ENCODE results near the gene ANKRD40CL. TPM values are rescaled to one million over a fixed set of nuclear protein-coding genes. Genes with fewer than 3 reads are reported as not detected.
"Not testable (repeated sequence)": the region's sequence is repeated elsewhere in the genome, so short reads cannot be mapped to it uniquely, and the experiment has no call there.

Gene ANKRD40CL, protein sequence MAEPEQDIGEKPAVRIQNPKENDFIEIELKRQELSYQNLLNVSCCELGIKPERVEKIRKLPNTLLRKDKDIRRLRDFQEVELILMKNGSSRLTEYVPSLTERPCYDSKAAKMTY
- total RNA-seq (2014; rRNA removed; shearing (Covaris generic)) = not detected in 2 replicates

- DNase-seq (ENCODE audit: low read depth) = no peak
Observed at GRCh38 chr17:50767446-50767845, at the start of gene ANKRD40CL. Gene ANKRD40CL, minus strand, starts transcription at chr17:50767518. Its CDS starts 605 bp downstream, at chr17:50766913.

DNA sequence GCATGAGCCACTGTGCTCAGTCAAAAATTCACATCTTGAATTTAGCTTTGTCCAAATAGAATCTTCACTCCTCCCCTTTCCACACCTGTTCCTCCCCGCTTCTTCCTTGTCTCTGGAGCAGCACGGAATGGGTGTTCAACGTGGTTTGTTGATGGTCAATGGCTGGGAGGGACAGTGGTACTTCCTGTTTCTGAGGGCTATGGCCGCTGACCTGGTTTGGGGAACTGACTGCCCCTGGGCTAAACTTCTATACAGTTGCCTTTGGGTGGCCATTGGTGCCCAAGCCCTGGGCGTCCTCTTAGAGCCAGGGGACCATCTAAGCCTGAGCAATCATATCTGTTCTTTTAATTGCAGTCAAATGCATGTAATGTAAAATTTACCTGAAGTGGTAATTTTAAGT is 49.0 kb upstream of the ANKRD40CL start:
- DNase-seq (ENCODE audit: low read depth) = no peak

- DNase-seq (ENCODE audit: low read depth) = no peak
Observed at GRCh38 chr17:50815400-50815799, 48.1 kb upstream of the ANKRD40CL start.

GRCh38 chr17:50813583-50813982 is 46.3 kb upstream of the ANKRD40CL start:
- DNase-seq (ENCODE audit: low read depth) = no peak

DNA sequence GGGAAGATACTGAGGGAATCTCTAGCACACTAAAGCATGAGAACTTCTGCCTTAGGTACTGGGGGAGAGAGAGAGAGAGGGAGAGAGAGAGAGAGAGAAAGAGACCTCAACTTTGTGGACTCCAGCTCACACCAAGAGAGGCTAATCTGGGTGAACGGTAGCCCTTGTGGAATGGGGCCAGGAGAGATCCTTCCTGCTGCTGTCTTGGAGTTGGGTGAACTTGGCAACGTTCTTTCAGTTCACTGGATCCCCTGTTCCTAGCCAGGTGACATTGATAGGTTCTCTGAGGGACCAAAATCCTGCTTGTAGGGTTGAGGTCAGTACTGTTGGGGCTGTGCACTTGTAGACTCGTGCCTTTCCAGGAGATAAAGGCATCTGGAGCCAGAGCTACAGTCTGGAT is 41.6 kb upstream of the ANKRD40CL start:
- no peak for DNase-seq (ENCODE audit: low read depth)

GRCh38 chr17:50808413-50808812 is 41.1 kb upstream of the ANKRD40CL start:
- DNase-seq (ENCODE audit: low read depth) = no peak

DNA sequence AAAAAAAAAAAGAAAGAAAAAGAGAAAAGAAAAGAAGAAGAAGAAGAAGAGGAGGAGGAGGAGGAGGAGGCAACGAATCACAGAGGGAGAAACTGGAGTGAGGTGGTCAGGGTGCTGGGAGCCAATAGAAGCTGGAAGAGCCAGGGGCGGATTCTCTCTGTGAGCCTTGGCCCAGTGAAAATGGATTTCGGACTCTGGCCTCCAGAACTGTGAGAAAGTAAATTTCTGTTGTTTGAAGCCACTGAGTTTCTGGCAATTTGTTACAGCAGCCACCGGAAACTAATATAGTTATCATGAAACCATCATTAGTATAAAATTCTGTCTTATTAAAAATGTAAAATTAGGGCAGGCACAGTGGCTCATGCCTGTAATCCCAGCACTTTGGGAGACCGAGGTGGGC is 40.4 kb upstream of the ANKRD40CL start:
- no peak for DNase-seq (ENCODE audit: low read depth)

DNA sequence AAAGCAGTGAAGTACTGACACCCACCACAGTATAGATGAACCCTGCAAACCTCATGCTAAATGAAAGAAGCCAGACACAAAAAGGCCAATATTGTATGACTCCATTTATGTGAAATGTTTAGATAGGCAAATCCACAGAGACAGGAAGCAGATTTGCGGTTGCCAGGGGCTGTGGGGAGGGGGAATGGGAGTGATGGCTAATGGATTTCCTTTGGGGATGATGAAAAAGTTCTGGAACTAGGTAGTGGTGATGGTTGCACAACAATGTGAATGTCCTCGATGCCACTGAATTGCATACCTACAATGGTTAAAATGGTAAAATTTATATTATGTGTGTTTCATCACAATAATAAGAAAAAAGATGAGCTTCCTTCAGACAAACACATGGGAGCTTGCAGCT is 39.7 kb upstream of the ANKRD40CL start:
- DNase-seq (ENCODE audit: low read depth) = peak; percentile 13

DNA sequence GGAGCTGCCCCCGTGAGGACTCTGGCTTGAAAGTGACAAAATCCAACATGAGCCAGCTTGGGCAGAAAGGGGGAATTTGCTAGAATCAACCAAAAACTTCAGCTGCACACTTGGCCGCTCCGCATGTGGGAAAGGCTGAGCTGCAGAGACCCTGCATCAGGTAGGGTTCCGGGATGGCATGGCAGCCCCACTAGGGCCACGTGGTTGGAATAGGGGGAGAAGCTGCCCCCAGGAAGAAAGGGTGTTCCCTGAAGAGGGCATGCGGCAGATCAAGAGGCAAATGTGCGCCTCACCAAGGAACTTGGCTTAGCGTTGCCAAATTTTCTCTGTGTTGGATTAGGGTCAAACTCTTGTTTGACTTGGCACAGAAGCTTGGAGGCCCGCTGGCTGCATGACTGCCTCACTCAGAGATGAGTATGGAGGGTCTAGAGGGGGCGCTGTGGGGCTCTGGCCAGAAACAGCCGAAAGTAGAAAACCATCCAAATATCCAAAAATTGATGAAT is 38.9 kb upstream of the ANKRD40CL start:
- DNase-seq (ENCODE audit: low read depth) = no peak

- DNase-seq (ENCODE audit: low read depth) = no peak
Observed at GRCh38 chr17:50805486-50805885, 38.2 kb upstream of the ANKRD40CL start.

GRCh38 chr17:50804749-50805475 is 37.6 kb upstream of the ANKRD40CL start:
- not testable (repeated sequence) for DNase-seq (ENCODE audit: low read depth)

DNA sequence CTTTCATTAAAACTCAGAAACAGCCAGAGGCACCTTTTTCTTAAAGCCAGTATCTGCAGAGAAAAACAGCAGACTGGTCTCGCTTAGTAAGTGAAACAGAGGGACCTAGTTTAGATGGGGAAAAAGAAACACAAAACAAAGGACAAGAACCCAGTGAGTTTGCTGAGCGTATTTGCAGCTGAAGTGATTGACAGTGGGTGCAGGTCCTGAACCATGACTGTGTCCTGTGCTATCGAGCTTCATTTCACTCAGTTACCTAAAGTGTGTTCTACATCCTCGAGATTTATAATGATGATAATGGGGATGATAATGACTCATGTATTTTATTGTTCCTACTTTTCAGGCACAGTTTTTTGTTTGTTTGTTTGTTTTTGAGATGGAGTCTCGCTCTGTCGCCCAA is 36.4 kb upstream of the ANKRD40CL start:
- no peak for DNase-seq (ENCODE audit: low read depth)

DNA sequence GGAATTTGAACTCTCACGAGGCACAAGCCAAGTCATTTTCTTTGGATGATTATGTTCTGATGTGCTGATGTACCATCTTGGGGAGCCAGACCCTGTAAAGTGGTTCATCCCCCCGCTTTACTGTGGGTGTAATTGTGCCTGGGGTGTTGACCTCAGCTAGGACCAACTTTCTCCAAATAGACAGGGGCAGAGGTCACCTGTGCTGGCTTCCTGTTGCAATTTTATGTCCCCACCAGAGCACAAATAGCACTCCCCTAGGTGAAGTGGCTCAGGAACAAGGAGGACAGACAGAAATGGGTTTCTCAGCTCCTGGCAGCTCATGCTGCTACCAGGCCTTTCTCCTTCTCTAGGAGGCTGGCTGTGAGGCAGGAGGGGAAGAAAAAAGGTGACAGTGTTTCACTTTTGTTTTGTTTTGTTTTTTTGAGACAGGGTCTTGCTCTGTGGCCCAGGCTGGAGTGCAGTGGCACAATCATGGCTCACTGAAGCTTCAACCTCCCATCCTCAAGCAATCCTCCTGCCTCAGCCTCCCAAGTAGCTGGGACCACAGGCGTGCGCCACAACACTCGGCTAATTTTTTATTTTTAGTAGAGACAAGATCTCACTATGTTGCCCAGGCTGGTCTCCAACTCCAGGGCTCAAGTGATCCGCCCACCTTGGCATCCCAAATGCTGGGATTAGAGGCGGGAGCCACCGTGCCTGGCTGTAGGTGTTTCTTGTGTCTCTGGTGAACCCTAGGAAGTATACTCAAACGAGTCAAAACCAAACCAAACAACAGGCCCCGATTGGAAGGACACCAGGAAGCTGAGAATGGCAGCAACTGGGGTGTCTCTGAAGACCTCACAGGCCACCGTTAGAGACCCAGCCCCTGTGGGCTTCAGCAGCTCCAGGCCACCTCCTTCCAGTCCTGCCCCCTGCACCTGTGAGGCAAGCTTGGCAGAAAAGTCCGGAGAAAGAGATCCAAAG is 35.6 kb upstream of the ANKRD40CL start:
- no peak for DNase-seq (ENCODE audit: low read depth)

DNA sequence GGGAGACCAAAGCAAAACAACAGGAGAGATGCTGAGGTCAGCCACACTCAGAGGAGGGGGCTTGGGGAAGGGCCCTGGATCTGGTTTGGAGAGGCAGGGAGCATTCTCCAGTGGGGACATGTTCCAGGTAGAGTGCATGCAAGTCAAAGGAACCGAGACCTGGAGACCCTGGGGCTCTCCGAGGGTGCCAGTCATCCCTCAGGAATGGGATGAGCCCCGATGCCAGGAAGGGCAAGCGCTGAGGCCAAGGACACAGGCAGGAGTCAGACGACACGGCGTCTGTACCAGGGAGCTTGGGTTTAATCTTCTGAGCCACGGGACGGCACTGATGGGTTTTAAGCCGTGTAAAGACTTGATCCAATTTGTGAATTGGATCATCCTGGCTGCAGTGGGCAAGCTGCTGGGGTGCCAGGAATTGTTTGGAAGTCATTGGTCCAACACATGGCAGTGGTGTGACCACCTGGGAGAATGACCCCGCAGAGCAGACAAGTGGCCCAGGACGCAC is 32.9 kb upstream of the ANKRD40CL start:
- peak; percentile 16 for DNase-seq (ENCODE audit: low read depth)

GRCh38 chr17:50799582-50799981 is 32.3 kb upstream of the ANKRD40CL start:
- DNase-seq (ENCODE audit: low read depth) = no peak

DNA sequence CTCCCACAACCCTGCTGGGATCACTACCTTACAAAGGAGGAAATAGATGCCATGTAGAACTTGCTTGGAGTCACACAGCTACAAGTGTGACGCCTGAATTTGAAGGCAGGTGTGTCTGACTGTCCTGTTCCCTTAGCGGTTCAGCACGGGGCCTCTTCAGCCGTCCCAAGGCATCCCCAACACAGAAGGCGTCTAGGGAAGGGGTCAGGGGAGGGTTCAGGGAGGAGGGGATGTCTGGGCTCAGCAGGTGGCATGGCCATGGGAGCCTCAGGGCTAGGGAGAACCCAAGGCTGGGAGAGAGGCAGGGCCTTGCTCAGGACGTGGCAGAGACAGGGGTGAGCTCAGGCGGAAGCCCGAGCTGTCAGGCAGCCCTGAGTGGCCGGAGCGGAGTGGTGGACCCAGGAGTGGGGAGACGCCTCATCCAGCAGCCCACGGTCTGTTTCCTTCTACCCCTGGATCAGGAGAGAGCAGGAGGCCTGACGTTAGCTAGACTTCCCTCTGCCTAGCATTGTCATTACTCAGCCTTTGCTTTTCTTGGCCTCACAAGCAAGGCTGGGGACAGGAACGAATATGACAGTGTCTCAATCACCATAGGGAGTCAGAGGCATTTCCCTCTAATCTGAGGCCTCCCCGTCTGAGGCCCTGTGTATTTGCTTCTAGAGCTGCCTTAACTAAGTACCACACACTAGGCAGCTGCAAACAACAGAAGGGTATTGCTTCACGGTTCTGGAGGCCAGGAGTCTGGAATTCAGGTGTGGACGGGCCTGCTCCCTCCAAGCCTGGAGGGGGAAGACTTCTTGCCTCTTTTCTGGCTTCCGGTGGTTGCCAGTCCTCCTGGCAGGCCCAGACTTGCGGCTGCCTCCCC is 31.3 kb upstream of the ANKRD40CL start:
- DNase-seq (ENCODE audit: low read depth) = no peak

- no peak for DNase-seq (ENCODE audit: low read depth)
Observed at GRCh38 chr17:50797135-50797810, 30.0 kb upstream of the ANKRD40CL start.

GRCh38 chr17:50794361-50794760 is 27.0 kb upstream of the ANKRD40CL start:
- no peak for DNase-seq (ENCODE audit: low read depth)

DNA sequence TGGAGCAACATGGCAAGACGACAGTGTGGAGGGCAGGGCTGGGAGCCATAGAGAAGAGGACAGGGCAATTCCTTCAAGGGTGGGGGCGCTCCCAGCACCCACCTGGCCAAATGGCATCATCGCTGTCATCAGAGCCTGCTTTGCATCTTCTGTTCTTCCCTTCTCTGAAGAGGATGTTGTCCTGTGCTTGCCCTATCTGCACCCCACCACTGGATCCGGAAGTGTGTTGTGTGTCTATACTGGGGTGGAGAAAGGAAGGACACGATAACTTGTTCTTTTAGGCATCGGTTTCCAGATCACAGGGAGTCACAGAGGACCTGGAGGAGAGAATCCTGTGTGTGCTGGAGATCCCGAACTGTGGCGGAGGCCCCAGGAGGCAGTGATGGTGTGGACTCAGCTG is 25.7 kb upstream of the ANKRD40CL start:
- DNase-seq (ENCODE audit: low read depth) = no peak

DNA sequence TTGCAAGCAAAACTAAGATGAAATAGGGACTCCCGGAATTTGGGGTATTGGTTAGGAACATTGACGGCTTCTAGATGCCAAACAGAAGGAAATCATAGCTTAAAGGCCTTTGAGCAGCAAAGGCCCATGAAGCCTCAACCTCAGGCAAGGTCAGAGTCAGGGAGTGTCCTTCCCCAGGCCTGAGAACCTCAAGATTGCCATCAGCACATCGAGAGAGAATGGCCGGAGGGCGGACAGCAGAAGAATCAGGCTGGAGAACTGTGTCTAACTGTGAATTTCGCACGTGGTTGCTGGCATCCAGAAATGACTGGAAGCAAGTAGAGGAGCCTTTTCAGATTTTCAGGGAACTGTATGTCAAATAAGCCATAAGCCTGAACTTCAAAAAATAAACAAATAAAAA is 24.8 kb upstream of the ANKRD40CL start:
- no peak for DNase-seq (ENCODE audit: low read depth)

DNA sequence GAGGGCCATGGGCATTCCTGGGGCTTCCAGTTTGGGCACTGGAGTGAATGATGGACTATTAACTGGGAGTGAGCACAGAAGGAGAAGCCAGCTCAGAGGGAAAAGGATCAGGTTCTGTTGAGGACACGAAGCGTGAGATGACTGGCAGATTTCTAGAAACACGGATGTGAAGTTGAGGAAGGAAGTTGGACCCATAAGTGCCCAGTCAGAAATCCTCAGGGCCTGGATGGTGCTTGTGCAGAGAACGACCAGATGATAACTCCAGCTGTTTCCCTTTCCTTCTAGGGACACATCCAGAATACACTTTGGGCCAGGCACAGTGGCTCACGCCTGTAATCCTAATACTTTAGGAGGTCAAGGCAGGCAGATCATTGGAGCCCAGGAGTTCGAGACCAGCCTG is 23.3 kb upstream of the ANKRD40CL start:
- no peak for DNase-seq (ENCODE audit: low read depth)
